ENCODE measurements around the gene ABCC3. TPM values are rescaled to one million over a fixed set of nuclear protein-coding genes. Genes with fewer than 3 reads are reported as not detected.

ABCC3 gene
- total and polyA plus RNA-seq, 2 of the 8 experiments (the other 6 are each of a cell fraction or from before 2014, with no cell fraction given): 0.35 to 0.37 TPM

- peaks cover 0 to 16% (median 5%) of the 10 kb centered on the region in 4 experiments; a peak in 6 of 7 replicates for H3K4me1 ChIP-seq (replicated peaks in 1 of 4; ENCODE audit: control insufficient read depth in 3 of 4, insufficient read depth in 4 of 4, low read length in 3 of 4)
- FAIRE-seq: no peak
- no peak overlapping the region; the same call in 1 of the 2 replicates for H3K27ac ChIP-seq (ENCODE audit: low read depth, low read length)
- TF ChIP-seq ZNF274 (IDR thresholded peaks at IDR 0.05; ENCODE audit: borderline replicate concordance, extremely low read depth, low read length) (no peak), SIX5 (IDR thresholded peaks at IDR 0.05; ENCODE audit: low read depth, low read length) (no peak), CBX5 (IDR thresholded peaks at IDR 0.05; ENCODE audit: low read depth, low read length) (no peak), NANOG (IDR thresholded peaks at IDR 0.05; ENCODE audit: insufficient read depth, low read depth, low read length, poor library complexity, severe bottlenecking) (no peak), KDM5A (IDR thresholded peaks at IDR 0.05; ENCODE audit: low read length) (no peak), YY1 (IDR thresholded peaks at IDR 0.05; ENCODE audit: low read depth, low read length) (no peak), SP2 (IDR thresholded peaks at IDR 0.05; ENCODE audit: low read length) (no peak), RAD21 (IDR thresholded peaks at IDR 0.05 in 1 of 2, conservative IDR thresholded peaks at IDR 0.05 in 1 of 2; ENCODE audit: low read depth in 2 of 2, low read length in 2 of 2) (no peak), USF2 (IDR thresholded peaks at IDR 0.05; ENCODE audit: low read length) (no peak), SUZ12 (IDR thresholded peaks at IDR 0.05; ENCODE audit: low read length) (no peak), E2F6 (IDR thresholded peaks at IDR 0.05) (no peak)
Measured at GRCh38 chr17:50585891-50586290, 48.8 kb upstream of the ABCC3 start.

More at GRCh38 chr17:50585891-50586290, 48.8 kb upstream of the ABCC3 start:
- Histone ChIP-seq H4K20me1 (replicated peaks in 1 of 2; ENCODE audit: control insufficient read depth in 1 of 2, insufficient read depth in 2 of 2, low read length in 2 of 2) (no peaks in the 10 kb centered on the region), H3K4me3 (ENCODE audit: extremely low read depth in 1 of 4, insufficient read depth in 2 of 4, low read depth in 3 of 4, low read length in 4 of 4) (no peak overlapping the region), H4K5ac (ENCODE audit: insufficient read length, low read depth, low read length) (no peak overlapping the region), H3K23me2 (ENCODE audit: low read depth, low read length) (no peaks in the 10 kb centered on the region), H3K56ac (replicated peaks; ENCODE audit: insufficient read length, low read depth, low read length) (no peak overlapping the region), H3K23ac (ENCODE audit: insufficient read length) (no peak overlapping the region), H2AFZ (ENCODE audit: low read length) (no peak overlapping the region), H2BK120ac (replicated peaks; ENCODE audit: low read depth, low read length) (no peak overlapping the region), H3K9me3 (ENCODE audit: insufficient read depth in 2 of 2, low read depth in 1 of 2, low read length in 1 of 2) (no peaks in the 10 kb centered on the region), H2AK5ac (ENCODE audit: low read depth, low read length) (no peak overlapping the region), H2BK5ac (ENCODE audit: low read depth, low read length) (peak overlapping the region; percentile 63), H3K18ac (ENCODE audit: extremely low read depth, low read length) (no peak overlapping the region), H3K27me3 (replicated peaks in 1 of 4; ENCODE audit: control insufficient read depth in 3 of 4, extremely low read depth in 1 of 4, insufficient read depth in 3 of 4, low read length in 3 of 4) (no peaks in the 10 kb centered on the region; a peak in 1 of 7 replicates), H3K79me1 (ENCODE audit: low read depth, low read length) (no peaks in the 10 kb centered on the region), H4K8ac (ENCODE audit: extremely low read depth, insufficient read depth, low read length) (no peak overlapping the region; the same call in 1 of the 2 replicates), H3K79me2 (ENCODE audit: control insufficient read depth in 1 of 2, insufficient read depth in 2 of 2, low read length in 2 of 2) (no peaks in the 10 kb centered on the region), H3K36me3 (ENCODE audit: control insufficient read depth in 2 of 4, insufficient read depth in 4 of 4, low read length in 3 of 4) (no peaks in the 10 kb centered on the region), H3K4ac (replicated peaks; ENCODE audit: insufficient read length, low read depth, low read length) (no peak overlapping the region), H4K91ac (replicated peaks; ENCODE audit: insufficient read length, low read length) (peak overlapping the region; percentile 44), H3K9ac (replicated peaks in 1 of 4; ENCODE audit: extremely low read depth in 1 of 4, low read depth in 3 of 4, low read length in 3 of 4) (no peak overlapping the region), H2BK20ac (ENCODE audit: low read length) (no peak overlapping the region), H2BK15ac (ENCODE audit: low read length) (no peak overlapping the region), H2BK12ac (ENCODE audit: low read depth, low read length) (peak overlapping the region; percentile 50; the same call in 1 of the 2 replicates), H3K4me2 (ENCODE audit: insufficient read depth in 1 of 2, low read depth in 2 of 2, low read length in 2 of 2) (0 out of 4 replicates have a peak overlapping the region, but pooled peaks have one; percentile 9 to 39), H3K14ac (ENCODE audit: insufficient read length) (no peak overlapping the region)
- CTCF ChIA-PET (ENCODE audit: partially characterized antibody): interaction anchor here (1.0 to 10.2 kb wide), 15 partner anchors 8 to 70 kb away, joined by 3 to 95 read pairs (median 6); no protein-coding TSS in a partner anchor
- POLR2A ChIA-PET (ENCODE audit: partially characterized antibody): interaction anchor here (1.5 kb wide), 1 partner anchor 10 kb away, joined by 4 read pairs; no protein-coding TSS in a partner anchor
- no peak for DNase-seq (ENCODE audit: low read depth in 1 of 2, low spot score in 2 of 2)
- 85% methylated on average over 6 of the region's 8 CpGs; no CpG with 5 or more reads in 1 of the 2 experiments for WGBS, 2 experiments (ENCODE audit: extremely low coverage in 1 of 2, insufficient coverage in 1 of 2, insufficient read length in 1 of 2, insufficient replicate concordance in 2 of 2, low coverage in 1 of 2, low lambda C conversion rate in 2 of 2, missing lambda C conversion rate in 1 of 2)

Data from H1 (cell line).